GF-D8 (cell line): ENCODE data around the gene MPZL3.
A peak's percentile ranks its signal among the peaks of the same experiment; 100 is the strongest.

Experiments used
- DNase-seq: peaks from one replicate; lab custom pipeline; 2025; lab: John Stamatoyannopoulos, UW

Gene MPZL3, protein sequence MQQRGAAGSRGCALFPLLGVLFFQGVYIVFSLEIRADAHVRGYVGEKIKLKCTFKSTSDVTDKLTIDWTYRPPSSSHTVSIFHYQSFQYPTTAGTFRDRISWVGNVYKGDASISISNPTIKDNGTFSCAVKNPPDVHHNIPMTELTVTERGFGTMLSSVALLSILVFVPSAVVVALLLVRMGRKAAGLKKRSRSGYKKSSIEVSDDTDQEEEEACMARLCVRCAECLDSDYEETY

DNA sequence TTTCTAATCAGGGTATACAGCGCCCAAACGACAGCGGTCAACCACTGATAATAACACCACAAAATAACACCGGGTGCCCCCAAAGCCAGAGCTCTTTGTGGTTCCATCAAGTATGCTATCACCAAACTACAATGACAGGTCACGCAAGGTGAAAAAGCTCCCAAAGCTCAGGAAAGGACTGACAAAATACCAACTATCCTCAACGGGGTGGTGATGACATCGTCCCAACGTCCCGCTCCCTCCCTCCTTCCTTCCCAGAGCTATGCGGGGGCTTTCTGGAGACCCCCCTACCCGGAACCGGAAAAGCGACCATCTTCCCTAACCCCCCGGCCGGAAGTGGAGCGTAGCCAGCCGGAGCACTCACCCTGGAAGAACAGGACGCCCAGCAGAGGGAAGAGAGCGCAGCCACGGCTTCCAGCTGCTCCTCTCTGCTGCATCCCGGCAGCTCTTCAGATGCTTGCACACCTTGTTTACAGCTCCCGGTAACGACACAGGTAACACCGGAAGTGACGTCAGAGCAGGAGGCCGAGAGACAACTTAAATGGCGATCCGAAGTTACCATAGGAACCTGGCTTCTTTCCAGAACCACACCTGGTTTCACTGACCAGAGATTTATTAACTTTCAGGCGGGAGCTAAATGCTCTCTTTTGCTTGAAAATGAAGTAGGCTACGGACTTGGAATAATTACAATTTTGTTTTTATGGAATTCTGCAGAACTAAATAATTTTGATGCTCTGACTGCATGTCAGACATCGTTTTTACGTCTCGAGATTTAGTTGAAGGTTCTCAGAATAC, at the start of gene MPZL3:
MPZL3 (minus strand) TSS at position 508 of the 795 bp plus-strand sequence; CDS start at position 437, 71 bp downstream.
- peak; percentile 73 for DNase-seq

DNA sequence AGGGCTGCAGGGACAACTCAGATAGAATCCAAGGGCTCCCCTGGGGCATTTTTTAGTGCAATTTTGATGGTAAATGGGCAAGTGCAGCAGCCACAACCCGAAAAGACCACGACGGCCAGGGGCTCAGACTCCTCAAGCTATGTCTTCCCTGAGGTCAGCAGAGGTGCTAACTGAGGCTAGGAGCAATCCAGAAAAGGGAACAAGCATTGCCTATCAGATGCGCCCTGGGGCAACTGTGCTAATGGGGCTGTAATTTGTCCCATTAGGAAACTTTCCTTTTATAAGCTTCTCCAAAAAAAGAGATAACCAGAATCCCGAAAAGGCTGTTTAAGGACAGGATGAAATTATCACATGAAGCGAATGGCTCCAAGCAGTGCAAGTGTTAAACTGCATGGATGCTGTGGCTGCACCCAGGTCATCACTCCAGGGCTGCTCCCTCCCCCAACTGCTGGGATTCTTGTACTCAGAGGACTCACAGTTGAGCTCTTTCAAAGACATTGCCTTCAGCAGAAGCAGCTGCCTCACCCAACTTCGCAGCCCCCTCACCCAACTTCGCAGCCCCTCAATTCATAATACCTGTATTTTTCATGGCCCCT, 49.5 kb upstream of the MPZL3 start:
- DNase-seq: no peak

DNA sequence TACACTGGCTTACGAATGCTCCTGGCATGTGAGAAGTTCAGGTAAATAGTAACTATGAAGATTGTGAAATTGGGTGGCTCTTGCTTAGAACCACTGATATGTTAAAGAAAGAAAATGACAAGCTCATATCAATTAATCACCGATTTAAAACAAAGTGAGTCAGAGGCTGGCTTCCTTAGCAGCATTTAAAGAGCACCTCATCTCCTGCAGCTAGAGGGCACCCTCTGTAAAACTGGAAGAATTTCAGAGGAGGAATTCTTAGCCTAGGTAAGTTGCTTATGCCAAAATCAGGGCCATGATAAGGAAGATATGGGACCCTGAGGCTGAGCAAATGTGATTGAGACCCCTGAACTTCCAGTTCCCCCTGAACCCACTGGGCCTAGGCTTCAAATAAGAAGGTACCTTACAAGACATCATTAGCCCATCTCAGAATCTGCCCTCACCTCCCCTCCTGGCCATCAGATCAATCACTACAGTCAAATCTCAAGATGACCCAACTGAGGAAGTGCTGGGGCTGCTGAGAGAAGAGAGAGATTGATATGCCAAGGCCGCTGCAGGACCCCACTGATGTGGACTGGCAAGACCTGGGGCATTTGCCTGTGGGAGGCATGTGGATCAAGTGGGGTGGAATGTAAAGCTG, 43.8 kb upstream of the MPZL3 start:
- peak; percentile 59 for DNase-seq

DNA sequence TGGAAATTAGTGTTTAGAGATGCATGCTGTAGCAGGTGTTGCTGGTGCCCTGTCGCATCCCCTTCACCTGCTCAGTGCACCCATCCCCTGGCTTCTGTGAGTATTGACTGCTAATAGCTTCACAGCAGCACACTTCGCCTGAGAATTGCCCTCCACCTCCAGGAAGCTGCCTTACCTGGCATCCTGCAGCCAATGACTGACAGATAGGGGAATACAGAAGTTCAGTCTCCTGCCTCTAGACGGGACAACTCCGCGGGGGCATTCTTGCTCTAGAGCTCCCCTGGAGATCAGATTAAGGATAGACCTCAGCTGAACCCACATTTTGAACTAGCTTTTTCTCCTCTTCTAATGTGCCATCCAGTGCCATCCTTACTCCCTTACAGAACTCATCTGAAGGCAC, 43.0 kb upstream of the MPZL3 start:
- no peak for DNase-seq

DNA sequence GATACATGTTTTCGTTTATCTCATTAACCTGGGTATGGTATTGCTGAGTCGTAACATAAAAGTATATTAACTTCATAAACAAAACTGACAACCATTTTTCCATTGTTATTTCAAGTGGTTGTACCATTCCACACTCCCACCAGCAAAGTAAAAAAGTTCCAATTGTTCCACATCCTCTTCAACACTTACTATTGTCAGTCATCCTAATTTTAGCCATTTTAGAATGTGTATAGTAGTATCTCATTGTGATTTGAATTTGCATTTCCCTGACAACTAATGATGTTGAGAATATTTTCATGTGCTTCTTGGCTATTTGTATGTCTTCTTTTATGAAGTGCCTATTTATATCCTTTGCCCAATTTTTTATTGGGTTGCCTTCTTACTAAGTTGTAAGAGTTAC, 41.9 kb upstream of the MPZL3 start:
- no peak for DNase-seq

DNA sequence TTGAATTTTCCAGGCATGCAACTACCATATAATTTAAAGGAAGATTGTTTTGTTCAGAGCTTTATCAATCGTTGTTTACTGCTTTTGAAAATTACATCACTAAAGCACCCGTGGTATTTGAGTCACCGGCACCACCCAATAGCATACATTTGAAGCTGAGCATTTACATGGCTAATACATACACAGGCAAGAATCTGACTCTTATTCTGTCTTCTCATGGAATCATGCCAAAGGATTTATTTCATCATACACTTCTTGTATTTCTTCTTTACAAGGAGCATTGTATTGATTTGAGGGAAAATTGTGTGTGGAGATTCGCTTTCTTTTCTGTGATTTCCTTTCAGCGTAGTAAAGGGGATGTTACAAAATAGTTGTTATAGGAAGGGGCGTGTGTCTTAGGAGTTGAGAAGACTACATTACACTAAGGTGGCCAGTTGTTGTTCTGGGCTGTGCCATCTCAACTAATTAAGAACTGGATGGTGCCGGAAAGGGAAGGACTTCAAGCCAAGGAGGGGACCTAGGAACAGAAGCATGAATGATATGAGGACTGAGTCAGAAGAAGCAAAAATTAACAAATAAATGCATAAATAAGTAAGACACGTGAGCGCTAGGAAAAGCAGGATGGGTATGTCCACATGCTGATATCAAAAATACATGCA, 39.4 kb upstream of the MPZL3 start:
- DNase-seq: no peak

DNA sequence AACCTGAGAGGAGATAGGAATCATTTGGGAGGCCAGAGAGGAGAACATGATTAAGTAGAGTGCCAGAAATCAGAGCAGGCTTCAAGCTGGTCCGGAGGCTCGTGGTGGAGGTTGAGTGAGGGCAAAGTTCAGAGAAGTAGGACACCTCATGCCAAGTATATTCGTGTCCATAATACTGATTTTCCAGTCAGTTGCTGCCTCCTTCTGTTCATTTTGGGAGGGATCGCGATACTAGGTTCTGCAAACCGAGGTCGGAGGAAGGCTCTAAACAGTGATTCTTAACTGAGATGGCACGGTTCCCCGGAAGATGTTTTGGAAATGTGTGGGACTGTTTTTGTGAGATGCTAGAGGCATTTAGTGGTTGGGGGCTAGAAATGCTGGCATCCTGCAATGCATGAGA, 38.8 kb upstream of the MPZL3 start:
- DNase-seq: peak; percentile 72

DNA sequence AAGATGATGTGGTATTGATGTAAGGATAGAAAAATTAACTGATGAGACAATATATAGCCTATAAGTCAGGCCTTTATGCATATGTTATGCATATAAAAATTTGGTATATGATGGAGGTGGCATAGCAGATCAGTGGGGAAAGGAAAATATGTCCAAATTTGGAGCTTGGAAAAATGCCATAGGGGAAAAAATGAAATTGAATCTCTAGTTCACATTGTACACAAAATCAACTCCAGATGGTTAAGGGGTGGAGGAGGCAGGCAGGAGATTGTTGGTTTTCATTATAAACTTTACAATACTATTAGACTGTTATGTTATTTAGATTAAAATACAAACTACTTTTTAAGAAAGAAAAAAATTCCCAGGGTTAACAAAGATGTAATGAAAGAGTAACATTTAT, 37.2 kb upstream of the MPZL3 start:
- DNase-seq: no peak

DNA sequence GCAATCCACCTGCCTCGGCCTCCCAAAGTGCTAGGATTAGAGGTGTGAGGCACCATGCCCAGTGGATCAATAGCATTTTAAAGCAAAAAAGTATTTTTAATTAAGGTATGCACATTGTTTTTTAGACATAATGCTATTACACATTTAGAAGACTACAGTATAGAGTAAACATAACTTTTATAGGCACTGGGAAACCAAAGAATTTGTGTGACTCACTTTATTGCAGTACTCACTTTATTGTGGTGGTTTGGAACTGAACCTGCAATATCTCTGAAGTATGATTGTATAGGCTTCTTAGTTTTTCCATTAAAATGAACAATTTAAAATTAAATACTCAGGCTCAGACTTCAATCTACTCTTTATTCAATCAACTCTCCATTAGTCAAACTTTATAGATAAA, 34.8 kb upstream of the MPZL3 start:
- no peak for DNase-seq

DNA sequence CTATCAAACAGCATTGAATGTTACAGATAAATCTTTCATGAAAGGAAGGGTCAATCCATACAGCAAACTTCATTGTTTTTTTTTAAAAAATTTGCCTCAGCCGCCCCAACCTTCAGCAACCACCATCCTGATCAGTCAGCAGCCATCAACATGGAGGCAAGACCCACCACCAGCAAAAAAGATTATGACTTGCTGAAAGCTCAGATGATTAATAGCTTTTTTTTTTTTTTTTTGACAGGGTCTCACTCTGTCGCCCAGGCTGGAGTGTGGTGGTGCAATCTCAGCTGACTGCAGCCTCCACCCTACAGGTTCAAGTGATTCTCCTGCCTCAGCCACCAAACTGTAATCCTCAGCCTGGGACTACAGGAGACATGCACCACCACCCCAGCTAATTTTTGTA, 34.4 kb upstream of the MPZL3 start:
- DNase-seq: no peak

DNA sequence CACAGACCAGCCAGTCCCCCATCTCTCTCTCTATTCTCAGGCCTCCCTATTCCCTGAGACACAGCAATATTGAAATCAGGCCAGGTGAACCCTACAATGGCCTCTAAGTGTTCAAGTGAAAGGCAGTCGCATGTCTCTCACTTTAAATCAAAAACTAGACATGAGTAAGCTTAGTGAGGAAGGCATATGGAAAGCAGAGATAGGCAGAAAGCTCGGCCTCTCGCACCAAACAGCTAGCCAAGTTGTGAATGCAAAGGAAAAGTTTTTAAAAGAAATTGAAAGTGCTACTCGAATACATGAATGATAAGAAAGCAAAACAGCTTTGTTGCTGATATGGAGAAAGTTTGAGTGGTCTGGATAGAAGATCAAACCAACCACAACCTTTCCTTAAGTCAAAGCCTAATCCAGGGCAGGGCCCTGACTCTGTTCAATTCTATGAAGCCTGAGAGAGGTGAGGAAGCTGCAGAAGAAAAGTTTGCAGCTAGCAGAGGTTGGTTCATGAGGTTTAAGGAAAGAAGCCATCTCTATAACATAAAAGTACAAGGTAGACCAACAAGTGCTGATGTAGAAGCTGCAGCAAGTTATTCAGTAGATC, 31.7 kb upstream of the MPZL3 start:
- no peak for DNase-seq

DNA sequence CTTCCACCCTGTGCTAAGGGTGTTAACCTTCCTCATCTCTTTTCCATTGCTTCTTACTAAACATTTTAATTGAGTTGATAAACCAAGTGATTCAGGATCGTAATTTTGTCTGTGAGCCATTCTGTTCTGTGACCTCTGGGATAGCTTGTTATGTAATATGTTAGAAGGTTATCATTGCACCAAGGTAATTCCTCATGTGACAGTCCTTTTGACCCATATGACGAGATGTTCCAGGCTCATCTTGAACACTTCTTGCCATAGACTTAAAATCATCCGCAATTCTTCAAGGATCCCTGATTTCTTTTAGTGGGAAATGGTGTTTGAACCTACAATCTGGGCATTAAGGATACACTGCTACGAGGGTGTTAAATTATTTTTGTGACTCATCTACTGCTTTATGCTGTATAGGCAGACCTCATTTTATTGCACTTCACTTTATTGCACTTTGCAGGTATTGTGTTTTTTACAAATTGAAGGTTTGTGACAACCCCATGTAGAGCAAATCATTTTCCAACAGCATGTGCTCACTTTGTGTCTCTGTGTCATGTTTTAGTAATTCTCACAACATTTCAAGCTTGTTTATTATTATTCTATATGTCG, 31.0 kb upstream of the MPZL3 start:
- no peak for DNase-seq

DNA sequence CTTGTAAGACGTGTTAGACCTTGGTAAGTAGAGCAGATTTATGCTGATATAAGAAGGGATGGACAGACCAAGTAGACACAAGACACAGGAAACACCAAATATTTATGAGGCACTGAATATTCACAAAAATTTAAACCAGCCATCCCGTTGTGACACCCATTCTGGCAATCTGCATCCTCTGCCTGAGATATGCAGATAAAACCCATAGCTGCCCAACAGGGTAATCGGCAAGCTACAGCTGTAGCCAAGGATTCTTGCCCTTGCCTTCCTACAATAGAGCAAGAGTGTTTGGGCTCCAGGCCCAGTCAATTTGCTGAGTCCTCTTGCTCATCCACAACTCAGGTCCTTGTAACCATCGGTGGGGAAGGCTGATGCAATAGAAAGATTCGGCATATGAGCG, 30.4 kb upstream of the MPZL3 start:
- DNase-seq: no peak

DNA sequence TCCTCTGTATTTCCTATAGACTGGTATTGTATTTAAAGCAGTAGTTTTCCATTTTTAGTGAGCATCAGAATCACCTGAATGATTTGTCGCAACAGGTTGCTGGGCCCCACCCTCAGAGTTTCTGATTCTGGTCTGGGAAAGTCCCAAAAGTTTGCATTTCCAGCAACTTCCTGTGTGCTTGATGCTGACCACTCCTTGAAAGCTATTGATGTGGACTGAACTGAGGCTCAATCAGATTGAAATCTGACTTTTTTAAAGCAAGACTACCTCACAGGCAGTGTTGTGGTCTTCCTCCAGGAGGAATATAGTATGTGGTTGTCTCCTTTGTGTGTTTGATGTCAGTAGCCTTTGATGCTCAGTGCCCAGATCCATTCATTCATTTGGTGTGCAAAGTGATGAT, 29.1 kb upstream of the MPZL3 start:
- no peak for DNase-seq

DNA sequence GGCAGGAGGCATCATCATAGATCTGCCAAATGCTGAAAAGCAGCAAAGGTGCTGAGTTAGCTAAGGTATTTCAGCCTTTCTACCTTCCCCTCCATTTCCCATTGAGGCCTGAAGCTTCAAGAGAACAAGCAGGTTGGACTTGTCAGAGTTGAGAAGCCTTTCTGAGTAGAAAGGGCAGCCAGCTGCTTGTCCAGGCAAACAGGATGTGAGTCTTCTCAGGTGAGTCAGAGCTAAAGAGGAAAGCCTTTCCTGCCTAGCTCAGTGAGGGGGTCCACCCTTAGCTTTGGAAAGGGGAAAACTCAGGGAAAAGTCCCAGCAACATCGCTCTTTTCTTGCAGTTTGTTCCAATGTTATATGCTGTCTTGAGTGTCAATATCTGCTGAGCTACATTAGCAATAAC, 25.1 kb upstream of the MPZL3 start:
- no peak for DNase-seq

DNA sequence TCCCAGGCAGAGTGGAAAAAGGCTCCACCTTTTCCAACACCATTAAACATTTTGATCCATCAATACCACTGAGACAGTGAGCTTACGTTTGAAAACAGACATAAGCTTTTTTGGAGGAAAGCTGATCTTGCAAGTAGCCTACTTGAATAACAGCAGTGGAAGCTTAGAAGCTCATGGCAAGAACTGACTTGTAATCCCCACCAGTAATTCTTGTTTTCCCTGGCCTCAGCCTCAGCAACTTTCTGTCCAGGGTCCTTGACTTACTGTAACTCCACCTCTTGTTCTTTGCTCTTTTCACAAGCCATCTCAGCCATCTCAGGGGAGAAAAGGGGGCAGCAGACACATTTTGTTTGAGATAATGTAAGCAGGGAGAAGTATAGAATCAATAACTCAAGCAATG, 24.3 kb upstream of the MPZL3 start:
- no peak for DNase-seq

DNA sequence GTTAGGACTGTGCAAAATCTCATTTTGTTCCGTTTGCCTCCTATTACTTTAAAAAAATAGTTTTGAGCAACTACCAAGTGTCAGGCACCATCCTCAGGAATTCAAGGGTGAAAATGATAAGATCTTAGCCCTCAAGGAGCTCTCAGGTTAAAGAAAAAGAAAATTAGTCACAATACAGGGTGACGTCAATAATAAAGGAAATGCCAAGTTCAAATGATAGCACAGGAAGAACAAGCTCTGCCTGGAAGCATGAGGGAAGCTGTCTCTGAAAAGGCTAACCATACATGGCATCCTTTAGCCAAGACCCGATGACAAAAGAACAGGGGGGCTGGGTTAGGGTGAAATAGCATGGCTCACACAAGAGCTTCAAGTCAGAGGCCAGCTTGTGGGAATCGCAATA, 23.0 kb upstream of the MPZL3 start:
- DNase-seq: no peak

DNA sequence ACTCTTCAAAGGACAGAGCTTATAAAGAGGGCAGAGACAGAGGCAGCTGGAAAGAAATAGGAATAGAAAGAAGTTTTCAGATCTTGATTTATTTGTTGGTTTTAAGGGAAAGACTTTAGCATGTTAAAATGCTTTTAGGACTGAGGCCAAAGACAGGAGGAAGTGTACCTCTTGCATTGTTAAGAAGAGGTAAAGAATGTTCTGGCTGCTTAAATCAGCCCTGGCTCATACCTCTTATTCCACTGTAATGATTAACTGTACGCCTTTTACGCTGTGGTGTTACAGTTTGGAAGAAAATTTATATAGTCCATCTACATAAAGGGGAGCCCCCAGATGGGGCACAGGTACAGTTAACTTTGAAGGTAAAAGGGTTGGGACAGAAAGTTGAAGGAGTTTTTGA, 22.0 kb upstream of the MPZL3 start:
- no peak for DNase-seq

DNA sequence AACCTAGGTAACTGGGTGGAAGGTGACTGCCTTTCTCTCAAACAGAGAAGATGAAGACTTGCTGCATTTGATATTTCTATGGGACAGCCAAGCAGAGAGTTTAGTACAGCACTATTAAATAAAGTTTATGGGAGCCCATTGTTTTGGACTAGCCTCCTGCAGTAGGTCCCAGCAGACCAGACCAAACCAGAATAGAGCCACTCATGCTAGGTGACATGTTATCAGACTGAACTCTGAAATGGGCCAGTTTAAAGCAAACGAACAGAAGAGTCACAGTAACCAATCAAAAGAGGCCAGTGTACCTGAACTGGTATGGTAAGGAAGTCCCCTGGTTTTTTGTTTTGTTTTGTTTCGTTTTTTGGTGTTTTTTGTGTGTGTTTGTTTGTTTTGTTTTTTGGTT, 19.8 kb upstream of the MPZL3 start:
- no peak for DNase-seq

DNA sequence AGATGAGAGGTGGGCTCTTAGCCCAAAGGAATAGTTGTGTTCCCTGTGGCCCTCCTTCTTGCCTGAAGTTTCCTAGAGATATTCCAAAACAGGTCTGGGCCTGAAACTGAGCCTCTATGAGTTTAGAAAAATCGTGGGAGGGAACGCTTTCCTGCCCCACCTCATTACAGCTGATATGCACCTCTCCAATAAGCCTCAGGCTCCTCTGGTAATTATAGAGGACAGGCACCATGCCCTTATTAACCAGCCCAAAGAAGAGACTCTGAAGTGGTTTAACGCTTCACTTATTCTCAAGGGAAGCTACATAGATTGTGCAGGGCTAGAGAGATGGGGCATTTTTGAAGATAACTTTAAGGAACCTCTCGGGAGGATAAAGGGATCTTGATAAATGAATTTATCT, 15.3 kb upstream of the MPZL3 start:
- DNase-seq: no peak

DNA sequence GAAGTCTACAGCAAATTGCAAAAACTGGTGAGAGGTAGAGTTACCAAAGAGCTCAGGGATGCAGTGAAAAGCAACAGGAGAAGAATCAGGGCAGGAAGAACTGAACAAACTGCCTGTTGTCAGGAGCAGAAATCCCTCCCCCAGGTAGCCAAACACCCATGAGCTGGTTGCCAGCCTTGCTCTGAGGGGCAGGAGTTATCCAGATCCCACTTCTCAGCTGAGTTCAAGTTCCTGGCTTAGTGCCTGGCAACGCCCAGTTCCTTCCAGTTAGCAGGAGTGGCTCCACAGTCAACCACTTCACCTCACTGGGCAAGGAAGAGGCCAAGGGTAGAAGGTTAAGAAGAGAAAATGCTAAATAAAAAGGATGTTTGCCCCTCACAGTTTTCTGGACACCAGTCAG, 13.8 kb upstream of the MPZL3 start:
- no peak for DNase-seq
